Breast epithelium (tissue), 4 donors: Measurements from ENCODE around the gene PDE4A. TPM values are rescaled to one million over a fixed set of nuclear protein-coding genes. Genes with fewer than 3 reads are reported as not detected.

Experiments used
- DNase-seq, 2 donors: peaks; one replicate each; pipeline ENCODE4 v3.0.0-alpha.2; 2019; ENCODE audit warnings: low spot score in 2 of 2
- H3K27ac ChIP-seq, 2 donors: fragments of 200-600 bp; sonication (generic) in 1 of 2; one replicate each; pipeline ENCODE4 v1.5.1; 2016 to 2019; ENCODE audit warnings: mild to moderate bottlenecking in 1 of 2
- H3K27me3 ChIP-seq, 2 donors: fragments of 200-600 bp; sonication (generic) in 1 of 2; one replicate each; pipeline versions ENCODE4 v1.5.1 to v1.6.0; 2017 to 2019; ENCODE audit warnings: control low read depth in 1 of 2, mild to moderate bottlenecking in 1 of 2
- H3K36me3 ChIP-seq: fragments of 200-600 bp; one replicate; pipeline ENCODE4 v1.5.1; 2019
- H3K4me1 ChIP-seq, 2 donors: fragments of 200-600 bp; sonication (generic); one replicate each; pipeline ENCODE4 v1.5.1; 2016 to 2019; ENCODE audit warnings: control low read depth in 1 of 2
- H3K4me3 ChIP-seq, 3 donors: fragments of 200-600 bp; sonication (generic); 1 replicate in 2 of 3; 2 replicates in 1 of 3; pipeline ENCODE4 v1.5.1; 2016 to 2019; ENCODE audit warnings: mild to moderate bottlenecking in 3 of 3, moderate library complexity in 2 of 3
- H3K9me3 ChIP-seq, 2 donors: fragments of 200-600 bp; sonication (generic) in 1 of 2; one replicate each; pipeline ENCODE4 v1.5.1; 2016 to 2019; ENCODE audit warnings: control low read depth in 1 of 2
- POLR2A ChIP-seq: fragments of 450-650 bp; IDR thresholded peaks from one replicate; pipeline ENCODE4 v1.6.1; 2016; ENCODE audit warnings: antibody characterized with exemption, mild to moderate bottlenecking, moderate library complexity
- POLR2AphosphoS5 ChIP-seq, 3 donors: sonication (generic); formaldehyde crosslinking; IDR thresholded peaks; one replicate each; pipeline ENCODE4 v1.6.1; 2017; ENCODE audit warnings: antibody characterized with exemption in 3 of 3
- intact Hi-C: fragments of 100-400 bp; cut with DNase I; formaldehyde crosslinking; loops from one replicate; pipeline ENCODE4 v1.15.1; 2023; ENCODE audit warnings: low total_unique reads
- total RNA-seq, 3 donors: library from RNA; depleted of rRNA; stranded (reverse); fragments of >200 nt; gene quantifications; one replicate each; pipeline ENCODE4 v1.1.0, GENCODE V29; 2016
- TF ChIP-seq, protein P1 (sequence below), 3 donors: fragments of 450-650 bp; IDR thresholded peaks; one replicate each; pipeline ENCODE4 v1.5.1; 2016 to 2017; ENCODE audit warnings: antibody characterized with exemption in 3 of 3, mild to moderate bottlenecking in 3 of 3, moderate library complexity in 3 of 3

Gene PDE4A
- total RNA-seq, 3 donors from 2014 or later = 5.6 to 20.3 (median 12.1) TPM

DNA sequence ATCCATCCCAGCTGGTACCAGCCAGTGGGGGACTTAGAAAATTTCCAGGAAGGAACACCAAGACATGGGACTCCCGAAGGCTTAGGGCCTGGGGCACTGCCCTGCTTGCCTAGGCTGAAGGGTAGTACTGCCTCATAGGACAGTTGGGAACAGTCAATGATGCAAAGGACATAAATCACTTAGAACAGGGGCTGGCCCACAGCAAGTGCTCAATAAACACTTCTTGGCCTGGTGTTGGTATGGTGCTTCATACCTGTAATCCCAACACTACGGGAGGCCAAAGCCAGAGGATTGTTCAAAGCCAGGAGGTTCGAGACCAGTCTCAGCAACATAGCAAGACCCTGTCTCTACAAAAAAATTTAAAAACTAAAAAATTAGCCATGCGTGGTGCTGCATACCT is 77.0 kb downstream of the PDE4A start:
- no peak for DNase-seq
- intact Hi-C loops = no loop called here
- Histone ChIP-seq H3K27ac (no peak overlapping the region), H3K36me3 (no peaks in the 10 kb centered on the region), H3K27me3 (no peaks in the 10 kb centered on the region), H3K4me1 (peaks cover 0 to 4% of the 10 kb centered on the region in 2 donors), H3K9me3 (no peaks in the 10 kb centered on the region), H3K4me3 (no peak overlapping the region)
- no peak for TF ChIP-seq POLR2A

DNA sequence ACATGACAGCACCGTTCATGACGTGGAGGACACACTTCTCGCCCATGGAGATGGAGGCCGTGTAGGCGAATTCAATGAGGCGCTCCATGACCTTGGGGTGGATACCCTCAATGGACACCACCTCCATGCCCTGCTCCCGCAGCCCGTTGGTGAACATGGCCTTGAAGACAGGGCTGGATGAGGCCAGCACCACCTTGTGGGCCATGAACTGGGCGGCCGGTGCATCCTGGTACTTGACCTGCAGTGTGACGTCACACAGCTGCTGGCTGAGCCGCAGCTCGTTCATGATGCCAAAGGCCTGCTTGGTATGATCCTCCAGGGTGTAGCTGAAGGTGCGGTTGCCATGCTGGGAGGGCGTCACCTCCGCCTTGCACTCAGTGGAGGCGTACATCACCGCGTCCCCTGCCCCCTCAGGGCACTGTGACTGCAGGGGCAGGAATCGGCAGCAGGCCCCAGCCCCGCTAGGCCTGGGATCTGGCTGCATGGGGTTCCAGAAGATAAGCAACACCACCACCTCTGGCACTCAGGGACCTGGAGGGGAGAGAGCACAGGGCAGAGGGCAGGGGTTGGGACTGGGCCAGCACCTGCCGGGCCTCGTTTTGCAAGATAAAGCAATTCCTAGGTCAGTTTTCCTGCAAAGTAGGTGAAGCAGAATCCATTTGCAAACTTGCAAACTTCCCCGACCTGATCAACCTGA is 79.4 kb downstream of the PDE4A start:
- TF ChIP-seq POLR2A (no peak), POLR2AphosphoS5 (IDR thresholded peaks at IDR 0.05) (no peak)
- TF ChIP-seq, protein P1, sequence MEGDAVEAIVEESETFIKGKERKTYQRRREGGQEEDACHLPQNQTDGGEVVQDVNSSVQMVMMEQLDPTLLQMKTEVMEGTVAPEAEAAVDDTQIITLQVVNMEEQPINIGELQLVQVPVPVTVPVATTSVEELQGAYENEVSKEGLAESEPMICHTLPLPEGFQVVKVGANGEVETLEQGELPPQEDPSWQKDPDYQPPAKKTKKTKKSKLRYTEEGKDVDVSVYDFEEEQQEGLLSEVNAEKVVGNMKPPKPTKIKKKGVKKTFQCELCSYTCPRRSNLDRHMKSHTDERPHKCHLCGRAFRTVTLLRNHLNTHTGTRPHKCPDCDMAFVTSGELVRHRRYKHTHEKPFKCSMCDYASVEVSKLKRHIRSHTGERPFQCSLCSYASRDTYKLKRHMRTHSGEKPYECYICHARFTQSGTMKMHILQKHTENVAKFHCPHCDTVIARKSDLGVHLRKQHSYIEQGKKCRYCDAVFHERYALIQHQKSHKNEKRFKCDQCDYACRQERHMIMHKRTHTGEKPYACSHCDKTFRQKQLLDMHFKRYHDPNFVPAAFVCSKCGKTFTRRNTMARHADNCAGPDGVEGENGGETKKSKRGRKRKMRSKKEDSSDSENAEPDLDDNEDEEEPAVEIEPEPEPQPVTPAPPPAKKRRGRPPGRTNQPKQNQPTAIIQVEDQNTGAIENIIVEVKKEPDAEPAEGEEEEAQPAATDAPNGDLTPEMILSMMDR (IDR thresholded peaks at IDR 0.05) = no peak
- H3K27me3 ChIP-seq = no peaks in the 10 kb centered on the region
- H3K36me3 ChIP-seq = no peaks in the 10 kb centered on the region
- peak overlapping the region in 1 of 2 donors; percentile 23 for H3K27ac ChIP-seq
- peaks cover 0 to 4% of the 10 kb centered on the region in 2 donors for H3K4me1 ChIP-seq
- no peaks in the 10 kb centered on the region for H3K9me3 ChIP-seq
- intact Hi-C loops = no loop called here
- no peak overlapping the region for H3K4me3 ChIP-seq
- DNase-seq = no peak

DNA sequence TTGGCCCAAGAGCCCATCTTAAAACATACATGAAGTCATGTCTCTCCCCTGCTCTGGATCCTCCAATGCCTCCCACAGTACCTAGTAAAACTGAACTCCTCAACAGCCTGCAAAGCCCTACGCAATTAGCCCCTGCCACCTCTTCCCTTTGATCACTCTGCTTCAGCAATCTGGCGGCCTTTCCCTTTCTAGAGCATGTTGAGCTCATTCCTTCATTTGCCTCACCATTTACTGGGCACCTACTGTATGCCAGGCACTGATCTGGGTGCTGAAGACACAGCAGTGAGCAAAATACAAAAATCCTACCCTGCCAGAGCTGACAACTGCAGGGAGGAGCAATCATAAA is 79.9 kb downstream of the PDE4A start:
- TF ChIP-seq POLR2AphosphoS5 (IDR thresholded peaks at IDR 0.05) = no peak
- TF ChIP-seq POLR2A = no peak
- TF ChIP-seq, protein P1 (IDR thresholded peaks at IDR 0.05) = no peak
- Histone ChIP-seq H3K4me1 (peaks cover 0 to 4% of the 10 kb centered on the region in 2 donors), H3K27ac (no peak overlapping the region), H3K9me3 (no peaks in the 10 kb centered on the region), H3K27me3 (no peaks in the 10 kb centered on the region), H3K36me3 (no peaks in the 10 kb centered on the region), H3K4me3 (no peak overlapping the region)
- no peak for DNase-seq
- intact Hi-C loops = no loop called here

DNA sequence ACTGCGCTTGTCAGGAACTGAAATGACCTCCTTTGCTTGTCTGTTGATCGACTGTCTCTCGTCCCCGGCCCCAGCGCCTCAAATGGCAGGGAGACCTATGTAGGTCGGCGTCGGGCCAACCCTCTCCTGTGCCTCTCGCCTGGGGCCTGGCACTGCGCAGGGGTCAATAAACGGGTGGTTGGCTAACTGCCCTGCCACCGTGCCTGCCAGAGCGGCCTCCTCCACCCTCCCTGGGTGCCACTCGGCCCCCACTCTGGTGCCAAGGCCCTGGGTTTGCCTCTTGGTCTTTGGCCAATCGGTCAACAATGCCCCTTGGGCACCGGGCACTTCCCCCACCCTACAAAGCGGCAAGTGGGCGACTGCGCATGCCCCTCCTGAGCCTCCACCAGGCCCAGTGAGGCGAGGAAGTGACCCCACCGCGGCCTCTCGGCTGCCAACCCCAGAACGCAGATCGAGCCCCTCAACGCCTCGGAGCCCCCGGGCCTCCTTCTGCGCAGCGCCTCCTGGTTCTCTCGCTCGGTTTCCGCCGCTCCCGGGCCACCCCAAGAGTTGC is 81.7 kb downstream of the PDE4A start:
- H3K4me3 ChIP-seq = peak overlapping the region; percentile 82 to 98 (median 87)
- H3K36me3 ChIP-seq = no peaks in the 10 kb centered on the region
- peaks cover 0 to 4% of the 10 kb centered on the region in 2 donors for H3K4me1 ChIP-seq
- intact Hi-C loops = no loop called here
- H3K27ac ChIP-seq = peak overlapping the region; percentile 95 to 97
- TF ChIP-seq POLR2A = peak; percentile 29
- TF ChIP-seq, protein P1 (IDR thresholded peaks at IDR 0.05) = peak in 1 of 3 donors; percentile 27
- TF ChIP-seq POLR2AphosphoS5 (IDR thresholded peaks at IDR 0.05) = peak in 1 of 3 donors; percentile 79
- DNase-seq = peak; percentile 76 to 98
- no peaks in the 10 kb centered on the region for H3K27me3 ChIP-seq
- H3K9me3 ChIP-seq = no peaks in the 10 kb centered on the region

DNA sequence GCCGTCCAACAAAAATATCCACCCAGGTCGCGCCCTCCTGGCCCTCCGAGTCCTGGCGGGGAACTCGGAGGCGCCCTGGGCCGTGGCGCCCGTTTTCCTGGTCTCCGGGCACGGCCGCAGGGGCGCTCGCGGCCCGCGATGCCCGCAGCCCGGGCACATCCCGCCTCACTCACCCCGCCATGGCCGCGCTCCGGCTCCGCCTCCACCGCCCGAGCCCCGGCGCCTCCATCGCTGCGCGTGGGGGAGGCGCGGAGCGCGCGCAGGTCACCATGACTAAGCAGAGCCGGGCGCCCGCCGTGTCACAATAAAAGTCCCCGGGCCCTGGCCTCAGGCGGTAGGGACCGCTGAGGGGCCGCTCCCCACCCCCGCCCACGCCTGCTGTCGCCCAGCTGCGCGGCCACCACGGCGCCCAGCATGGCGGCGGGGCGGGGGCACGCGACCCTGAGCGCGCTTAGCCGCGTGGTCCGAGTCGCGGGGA is 82.2 kb downstream of the PDE4A start:
- Histone ChIP-seq H3K27ac (peak overlapping the region; percentile 95 to 97), H3K36me3 (no peaks in the 10 kb centered on the region), H3K4me1 (peaks cover 0 to 4% of the 10 kb centered on the region in 2 donors), H3K27me3 (no peaks in the 10 kb centered on the region), H3K9me3 (no peaks in the 10 kb centered on the region), H3K4me3 (peak overlapping the region; percentile 82 to 98 (median 87))
- peak; percentile 85 to 89 for DNase-seq
- intact Hi-C loops = no loop called here
- TF ChIP-seq, protein P1 (IDR thresholded peaks at IDR 0.05) = peak in 2 of 3 donors; percentile 4 to 9
- TF ChIP-seq POLR2A (no peak), POLR2AphosphoS5 (IDR thresholded peaks at IDR 0.05) (peak; percentile 32 to 74 (median 44))
